ENCODE results near the gene SLC25A48. TPM values are rescaled to one million over a fixed set of nuclear protein-coding genes. Genes with fewer than 3 reads are reported as not detected.

SLC25A48 gene
- total and polyA plus RNA-seq, 11 donors = 0.38 to 8.7 (median 1.7) TPM; not detected in 6

- no peak for TF ChIP-seq POLR2A (IDR thresholded peaks at IDR 0.05)
- no peak for TF ChIP-seq CTCF (IDR thresholded peaks at IDR 0.05)
- Histone ChIP-seq H3K4me3 (no peak overlapping the region), H3K27ac (no peak overlapping the region), H3K4me1 (no peaks in the 10 kb centered on the region), H3K27me3 (no peaks in the 10 kb centered on the region), H3K9me3 (no peaks in the 10 kb centered on the region), H3K36me3 (no peaks in the 10 kb centered on the region)
- intact Hi-C loops (cut with DNase I) = loop anchor here in 1 of 10 donors (10.0 kb wide), 1 partner anchor 359 kb away; no protein-coding TSS in a partner anchor
- DNase-seq (no peak), ATAC-seq (no peak)
- 21 to 73% (median 48%) methylated on average over 1 of the region's 1 CpG for WGBS, 4 donors
Measured at GRCh38 chr5:135823881-135824280, 10.6 kb upstream of the SLC25A48 start.

- Histone ChIP-seq H3K4me3 (no peak overlapping the region), H3K27ac (no peak overlapping the region), H3K4me1 (no peaks in the 10 kb centered on the region), H3K9me3 (no peaks in the 10 kb centered on the region), H3K36me3 (no peaks in the 10 kb centered on the region), H3K27me3 (no peaks in the 10 kb centered on the region)
- TF ChIP-seq POLR2A (IDR thresholded peaks at IDR 0.05) (no peak), CTCF (IDR thresholded peaks at IDR 0.05) (no peak)
- intact Hi-C loops (cut with DNase I) = loop anchor here in 3 of 10 donors (5.0 to 10.0 kb wide), 4 partner anchors 262 to 360 kb away; no protein-coding TSS in a partner anchor
- ATAC-seq (no peak), DNase-seq (no peak)
- 65 to 100% (median 90%) methylated on average over 4 to 7 of the region's 7 CpGs for WGBS, 4 donors
Measured at GRCh38 chr5:135824541-135825041, 9.9 kb upstream of the SLC25A48 start.

GRCh38 chr5:135825373-135826220 is 8.9 kb upstream of the SLC25A48 start:
- TF ChIP-seq POLR2A (IDR thresholded peaks at IDR 0.05) = no peak
- TF ChIP-seq CTCF (IDR thresholded peaks at IDR 0.05) = no peak
- no peak for DNase-seq
- Histone ChIP-seq H3K27ac (no peak overlapping the region), H3K36me3 (no peaks in the 10 kb centered on the region), H3K9me3 (no peaks in the 10 kb centered on the region), H3K27me3 (peaks cover 0 to 5% (median 0%) of the 10 kb centered on the region in 9 donors), H3K4me3 (no peak overlapping the region), H3K4me1 (no peaks in the 10 kb centered on the region)
- ATAC-seq = no peak
- 68 to 80% (median 74%) methylated on average over 10 to 12 of the region's 12 CpGs for WGBS, 4 donors
- intact Hi-C loops (cut with DNase I) = loop anchor here in 4 of 10 donors (2.0 to 10.0 kb wide), 5 partner anchors 263 to 361 kb away; no protein-coding TSS in a partner anchor

- H3K27ac ChIP-seq = no peak overlapping the region
- DNase-seq (no peak), ATAC-seq (no peak)
- intact Hi-C loops (cut with DNase I) = loop anchor here in 4 of 10 donors (2.0 to 10.0 kb wide), 5 partner anchors 263 to 361 kb away; no protein-coding TSS in a partner anchor
- TF ChIP-seq POLR2A (IDR thresholded peaks at IDR 0.05) = no peak
- no peak for TF ChIP-seq CTCF (IDR thresholded peaks at IDR 0.05)
- H3K36me3 ChIP-seq = no peaks in the 10 kb centered on the region
- H3K4me3 ChIP-seq = no peak overlapping the region
- H3K27me3 ChIP-seq = peaks cover 0 to 10% (median 0%) of the 10 kb centered on the region in 9 donors
- H3K4me1 ChIP-seq = no peaks in the 10 kb centered on the region
- H3K9me3 ChIP-seq = no peaks in the 10 kb centered on the region
- WGBS, 4 donors = 87 to 96% (median 90%) methylated on average over 3 of the region's 3 CpGs
Measured at GRCh38 chr5:135826221-135826525, 8.3 kb upstream of the SLC25A48 start.

Data from heart left ventricle (tissue), 16 donors.